H9 (cell line): Measurements from ENCODE around the gene TADA1. TPM values are rescaled to one million over a fixed set of nuclear protein-coding genes. Genes with fewer than 3 reads are reported as not detected.

Source experiments
- DNase-seq: peaks from one replicate; pipeline ENCODE4 v3.0.0-alpha.2; 2017
- H2AFZ ChIP-seq: one replicate; pipeline ENCODE4 v1.6.1; 2013; ENCODE audit warnings: mild to moderate bottlenecking, low read length, control low read depth, moderate library complexity
- H2AK5ac ChIP-seq: 2 replicates; pipeline ENCODE4 v1.6.1; 2013; ENCODE audit warnings: low read length, control low read depth, mixed read lengths; ENCODE audit not compliant: insufficient read length
- H2BK120ac ChIP-seq: one replicate; pipeline ENCODE4 v1.6.1; 2013; ENCODE audit warnings: low read depth, mild to moderate bottlenecking, low read length, control low read depth, inconsistent platforms; ENCODE audit not compliant: poor library complexity, severe bottlenecking
- H2BK12ac ChIP-seq: 2 replicates; pipeline ENCODE4 v1.6.1; 2013; ENCODE audit warnings: low read length, control low read depth, mixed read lengths, low read depth; ENCODE audit not compliant: insufficient read length
- H2BK15ac ChIP-seq: 2 replicates; pipeline ENCODE4 v1.6.1; 2013; ENCODE audit warnings: low read depth, low read length, control low read depth
- H2BK20ac ChIP-seq: one replicate; pipeline ENCODE4 v1.6.1; 2013; ENCODE audit warnings: low read depth, mild to moderate bottlenecking, low read length, control low read depth, inconsistent platforms; ENCODE audit not compliant: poor library complexity, severe bottlenecking
- H2BK5ac ChIP-seq: 2 replicates; pipeline ENCODE4 v1.6.1; 2013; ENCODE audit warnings: low read length, control low read depth, mixed read lengths; ENCODE audit not compliant: insufficient read length
- H3K14ac ChIP-seq: 2 replicates; pipeline ENCODE4 v1.6.1; 2013; ENCODE audit warnings: low read length, control low read depth; ENCODE audit not compliant: insufficient read depth
- H3K18ac ChIP-seq: 2 replicates; pipeline ENCODE4 v1.6.1; 2013; ENCODE audit warnings: low read depth, mild to moderate bottlenecking, mixed read lengths, low read length, control low read depth; ENCODE audit not compliant: insufficient read length
- H3K23ac ChIP-seq: 2 replicates; pipeline ENCODE4 v1.6.1; 2013; ENCODE audit warnings: low read length, control low read depth, mixed read lengths, low read depth; ENCODE audit not compliant: insufficient read length
- H3K23me2 ChIP-seq: 2 replicates; pipeline ENCODE4 v1.6.1; 2013; ENCODE audit warnings: low read depth, mild to moderate bottlenecking, mixed read lengths, low read length, control low read depth; ENCODE audit not compliant: insufficient read length, poor library complexity, severe bottlenecking
- H3K27ac ChIP-seq: 2 replicates; pipeline ENCODE4 v1.5.1; 2013; ENCODE audit warnings: low read length, control low read depth, mixed read lengths, low read depth; ENCODE audit not compliant: insufficient read length
- H3K27me3 ChIP-seq: 2 replicates; pipeline ENCODE4 v1.6.1; 2013; ENCODE audit warnings: low read length, control low read depth, inconsistent platforms; ENCODE audit not compliant: insufficient read depth
- H3K4ac ChIP-seq: 2 replicates; pipeline ENCODE4 v1.6.1; 2013; ENCODE audit warnings: low read depth, mild to moderate bottlenecking, control low read depth, inconsistent platforms, low read length, moderate library complexity
- H3K4me1 ChIP-seq: 2 replicates; pipeline ENCODE4 v1.6.1; 2013; ENCODE audit warnings: low read length, control low read depth, inconsistent platforms; ENCODE audit not compliant: insufficient read depth
- H3K4me2 ChIP-seq: 2 replicates; pipeline ENCODE4 v1.6.1; 2013; ENCODE audit warnings: low read length, control low read depth, mixed read lengths; ENCODE audit not compliant: insufficient read length, insufficient read depth
- H3K56ac ChIP-seq: 2 replicates; pipeline ENCODE4 v1.6.1; 2013; ENCODE audit warnings: low read depth, mild to moderate bottlenecking, mixed read lengths, low read length, control low read depth; ENCODE audit not compliant: insufficient read length
- H3K79me1 ChIP-seq: 2 replicates; pipeline ENCODE4 v1.6.1; 2013; ENCODE audit warnings: low read depth, mild to moderate bottlenecking, moderate library complexity, low read length, control low read depth, inconsistent platforms; ENCODE audit not compliant: insufficient read depth, poor library complexity, severe bottlenecking
- H3K79me2 ChIP-seq: 2 replicates; pipeline ENCODE4 v1.6.1; 2013; ENCODE audit warnings: low read length, control low read depth, inconsistent platforms; ENCODE audit not compliant: insufficient read depth
- H3K9ac ChIP-seq: 2 replicates; pipeline ENCODE4 v1.6.1; 2013; ENCODE audit warnings: low read length, control low read depth, mixed read lengths; ENCODE audit not compliant: insufficient read length; ENCODE audit errors: extremely low read depth
- H3K9me3 ChIP-seq: one replicate; pipeline ENCODE4 v1.6.1; 2013; ENCODE audit warnings: low read depth, low read length, inconsistent platforms; ENCODE audit not compliant: control insufficient read depth
- H3T11ph ChIP-seq: one replicate; pipeline ENCODE4 v1.6.1; 2013; ENCODE audit warnings: mild to moderate bottlenecking, low read length, control low read depth, inconsistent platforms
- H4K20me1 ChIP-seq: one replicate; pipeline ENCODE4 v1.6.1; 2013; ENCODE audit not compliant: control insufficient read depth, insufficient read length, insufficient read depth
- H4K5ac ChIP-seq: 2 replicates; pipeline ENCODE4 v1.6.1; 2013; ENCODE audit warnings: low read depth, mild to moderate bottlenecking, mixed read lengths, low read length, control low read depth; ENCODE audit not compliant: insufficient read length
- H4K8ac ChIP-seq: replicated peaks from 2 replicates; pipeline ENCODE4 v1.6.1; 2013; ENCODE audit warnings: low read length, control low read depth, mixed read lengths, low read depth; ENCODE audit not compliant: insufficient read length
- H4K91ac ChIP-seq: 2 replicates; pipeline ENCODE4 v1.6.1; 2013; ENCODE audit warnings: low read depth, mild to moderate bottlenecking, moderate library complexity, mixed read lengths, low read length, control low read depth; ENCODE audit not compliant: insufficient read length
- H3K27ac Mint-ChIP-seq, 3 experiments: 2 replicates in 2 of 3; 3 replicates in 1 of 3; pipeline ENCODE4 v1.8.0; 2020 to 2021; ENCODE audit warnings: mixed read lengths in 3 of 3, mild to moderate bottlenecking in 1 of 3, moderate library complexity in 1 of 3
- H3K27me3 Mint-ChIP-seq: 2 replicates; pipeline ENCODE4 v1.8.0; 2021; ENCODE audit warnings: low read depth, mild to moderate bottlenecking, moderate library complexity, mixed read lengths
- H3K36me3 Mint-ChIP-seq, 3 experiments: 2 replicates in 2 of 3; 3 replicates in 1 of 3; pipeline ENCODE4 v1.8.0; 2020 to 2021; ENCODE audit warnings: low read depth in 3 of 3, mixed read lengths in 3 of 3; ENCODE audit not compliant: insufficient read depth in 1 of 3
- H3K4me1 Mint-ChIP-seq, 2 experiments: 2 replicates each; pipeline ENCODE4 v1.8.0; 2020; ENCODE audit warnings: mixed read lengths in 2 of 2
- H3K4me3 Mint-ChIP-seq, 2 experiments: 2 replicates in 1 of 2; 3 replicates in 1 of 2; pipeline ENCODE4 v1.8.0; 2020 to 2021; ENCODE audit warnings: mild to moderate bottlenecking in 2 of 2, mixed read lengths in 2 of 2, moderate library complexity in 1 of 2
- H3K9me3 Mint-ChIP-seq, 2 experiments: 2 replicates in 1 of 2; 3 replicates in 1 of 2; pipeline ENCODE4 v1.8.0; 2020; ENCODE audit warnings: mild to moderate bottlenecking in 2 of 2, mixed read lengths in 2 of 2, moderate library complexity in 1 of 2
- CTCF ChIP-seq: fragments of 200-600 bp; sonication (generic); conservative IDR thresholded peaks from 3 replicates; pipeline ENCODE4 v1.8.0; 2021; ENCODE audit warnings: antibody characterized with exemption, mild to moderate bottlenecking
- WGBS: extraction: QIAGEN DNeasy Blood & Tissue Kit; methylation state at CpG from one replicate; pipeline ENCODE4 v1.1.7; 2013; ENCODE audit warnings: missing lambda C conversion rate, low lambda C conversion rate, mixed read lengths; ENCODE audit not compliant: insufficient read length; ENCODE audit errors: extremely low coverage; 5-methylcytosine and 5-hydroxymethylcytosine counted together
- total RNA-seq: library from RNA; stranded (reverse); gene quantifications from 2 replicates; pipeline ENCODE4 v1.2.1, GENCODE V29; 2021

The TADA1 gene
- total RNA-seq, 1 experiment from 2014 or later: 20.7 TPM

- no peak overlapping the region for H3K56ac ChIP-seq
- H3K27me3 Mint-ChIP-seq: peaks cover under 1% of the 10 kb centered on the region
- H3K4me2 ChIP-seq: no peak overlapping the region
These were observed 32.1 kb downstream of the TADA1 start for GRCh38 chr1:166843769-166844596.

More at GRCh38 chr1:166843769-166844596, 32.1 kb downstream of the TADA1 start:
- Histone ChIP-seq H2AFZ (no peak overlapping the region), H2BK120ac (no peak overlapping the region), H3K27ac (no peak overlapping the region), H3K27me3 (no peaks in the 10 kb centered on the region), H4K20me1 (no peaks in the 10 kb centered on the region), H2BK5ac (no peak overlapping the region), H3K79me2 (peaks cover 5% of the 10 kb centered on the region; the same call in 1 of the 2 replicates), H3K23me2 (peaks cover 1% of the 10 kb centered on the region), H3K23ac (no peak overlapping the region), H3K4ac (no peak overlapping the region), H3K4me1 (peaks cover 5% of the 10 kb centered on the region; the same call in 1 of the 2 replicates), H2BK20ac (no peak overlapping the region), H3K79me1 (no peaks in the 10 kb centered on the region), H3K18ac (no peak overlapping the region), H3T11ph (no peak overlapping the region), H4K5ac (no peak overlapping the region), H2BK12ac (no peak overlapping the region), H3K14ac (no peak overlapping the region), H4K91ac (no peak overlapping the region), H2BK15ac (no peak overlapping the region), H4K8ac (no peak overlapping the region), H3K9me3 (no peaks in the 10 kb centered on the region), H2AK5ac (no peak overlapping the region), H3K9ac (no peak overlapping the region)
- peaks cover 10 to 13% of the 10 kb centered on the region in 2 experiments for H3K4me1 Mint-ChIP-seq
- no peak overlapping the region; a peak in 1 of 5 replicates for H3K4me3 Mint-ChIP-seq
- TF ChIP-seq CTCF: no peak
- H3K36me3 Mint-ChIP-seq: peaks cover 64 to 87% (median 80%) of the 10 kb centered on the region in 3 experiments
- no peaks in the 10 kb centered on the region for H3K9me3 Mint-ChIP-seq
- WGBS: no CpG with 5 or more reads among the region's 7 CpGs
- peak overlapping the region in 2 of 3 experiments; percentile 18 to 70; a peak in 2 of 7 replicates for H3K27ac Mint-ChIP-seq
- DNase-seq: no peak
